RWPE1 (cell line): ENCODE results near the gene ERFL.

ENCODE experiments used
- CTCF ChIA-PET: fragments of 350-600 bp; sonication (Branson Sonifier 250); formaldehyde crosslinking; extraction: SDS; loops from one replicate; lab custom pipeline; 2021; lab: Yijun Ruan, JAX
- POLR2A ChIA-PET: fragments of 400-600 bp; formaldehyde crosslinking; extraction: SDS; loops from one replicate; lab custom pipeline; 2020; ENCODE audit warnings: antibody characterized with exemption; ENCODE audit not compliant: low non-redundant PET; lab: Yijun Ruan, JAX
- DNase-seq: peaks from one replicate; pipeline ENCODE4 v3.0.0; 2012; ENCODE audit warnings: low spot score
- H3K27ac ChIP-seq: fragments of 450-650 bp; 2 replicates; pipeline ENCODE4 v1.5.1; 2017
- TF ChIP-seq, protein P1 (sequence below): fragments of 450-650 bp; conservative IDR thresholded peaks from 2 replicates; pipeline ENCODE4 v1.5.1; 2017; ENCODE audit warnings: low read depth, mild to moderate bottlenecking

The ERFL gene

GRCh38 chr19:41967054-41967783 lies 39.0 kb upstream of the ERFL start:
- CTCF ChIA-PET: no interaction called here
- no peak overlapping the region for H3K27ac ChIP-seq
- TF ChIP-seq, protein P1, sequence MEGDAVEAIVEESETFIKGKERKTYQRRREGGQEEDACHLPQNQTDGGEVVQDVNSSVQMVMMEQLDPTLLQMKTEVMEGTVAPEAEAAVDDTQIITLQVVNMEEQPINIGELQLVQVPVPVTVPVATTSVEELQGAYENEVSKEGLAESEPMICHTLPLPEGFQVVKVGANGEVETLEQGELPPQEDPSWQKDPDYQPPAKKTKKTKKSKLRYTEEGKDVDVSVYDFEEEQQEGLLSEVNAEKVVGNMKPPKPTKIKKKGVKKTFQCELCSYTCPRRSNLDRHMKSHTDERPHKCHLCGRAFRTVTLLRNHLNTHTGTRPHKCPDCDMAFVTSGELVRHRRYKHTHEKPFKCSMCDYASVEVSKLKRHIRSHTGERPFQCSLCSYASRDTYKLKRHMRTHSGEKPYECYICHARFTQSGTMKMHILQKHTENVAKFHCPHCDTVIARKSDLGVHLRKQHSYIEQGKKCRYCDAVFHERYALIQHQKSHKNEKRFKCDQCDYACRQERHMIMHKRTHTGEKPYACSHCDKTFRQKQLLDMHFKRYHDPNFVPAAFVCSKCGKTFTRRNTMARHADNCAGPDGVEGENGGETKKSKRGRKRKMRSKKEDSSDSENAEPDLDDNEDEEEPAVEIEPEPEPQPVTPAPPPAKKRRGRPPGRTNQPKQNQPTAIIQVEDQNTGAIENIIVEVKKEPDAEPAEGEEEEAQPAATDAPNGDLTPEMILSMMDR: no peak
- no peak for DNase-seq
- POLR2A ChIA-PET: no interaction called here

GRCh38 chr19:41965106-41965505 lies 36.9 kb upstream of the ERFL start:
- TF ChIP-seq, protein P1: no peak
- DNase-seq: no peak
- CTCF ChIA-PET: interaction anchor here (0.6 kb wide), 1 partner anchor 19 kb away, joined by 3 read pairs; no protein-coding TSS in a partner anchor
- H3K27ac ChIP-seq: no peak overlapping the region
- POLR2A ChIA-PET: interaction anchor here (0.7 kb wide), 1 partner anchor 26 kb away, joined by 4 read pairs; no protein-coding TSS in a partner anchor

- TF ChIP-seq, protein P1: no peak
- ChIA-PET POLR2A (no interaction called here), CTCF (no interaction called here)
- DNase-seq: no peak
- no peak overlapping the region for H3K27ac ChIP-seq
Observed at GRCh38 chr19:41960973-41961372, 32.7 kb upstream of the ERFL start.

- ChIA-PET POLR2A (interaction anchor here (0.5 to 0.8 kb wide), 2 partner anchors 9 to 100 kb away, joined by 3 to 4 read pairs; partner anchors contain the start of gene RPS19), CTCF (interaction anchor here (0.6 to 3.1 kb wide), 4 partner anchors 69 to 182 kb away, joined by 3 to 21 read pairs (median 4); no protein-coding TSS in a partner anchor)
- TF ChIP-seq, protein P1: no peak
- peak within 1 kb of the TSS; percentile 83 for H3K27ac ChIP-seq
- DNase-seq: peak; percentile 82
Observed at GRCh38 chr19:41959056-41960053, 31.1 kb upstream of the ERFL start, which contains the start of gene RABAC1. Gene RABAC1, minus strand, starts transcription at chr19:41959321. Its CDS starts 29 bp downstream, at chr19:41959292.

DNA sequence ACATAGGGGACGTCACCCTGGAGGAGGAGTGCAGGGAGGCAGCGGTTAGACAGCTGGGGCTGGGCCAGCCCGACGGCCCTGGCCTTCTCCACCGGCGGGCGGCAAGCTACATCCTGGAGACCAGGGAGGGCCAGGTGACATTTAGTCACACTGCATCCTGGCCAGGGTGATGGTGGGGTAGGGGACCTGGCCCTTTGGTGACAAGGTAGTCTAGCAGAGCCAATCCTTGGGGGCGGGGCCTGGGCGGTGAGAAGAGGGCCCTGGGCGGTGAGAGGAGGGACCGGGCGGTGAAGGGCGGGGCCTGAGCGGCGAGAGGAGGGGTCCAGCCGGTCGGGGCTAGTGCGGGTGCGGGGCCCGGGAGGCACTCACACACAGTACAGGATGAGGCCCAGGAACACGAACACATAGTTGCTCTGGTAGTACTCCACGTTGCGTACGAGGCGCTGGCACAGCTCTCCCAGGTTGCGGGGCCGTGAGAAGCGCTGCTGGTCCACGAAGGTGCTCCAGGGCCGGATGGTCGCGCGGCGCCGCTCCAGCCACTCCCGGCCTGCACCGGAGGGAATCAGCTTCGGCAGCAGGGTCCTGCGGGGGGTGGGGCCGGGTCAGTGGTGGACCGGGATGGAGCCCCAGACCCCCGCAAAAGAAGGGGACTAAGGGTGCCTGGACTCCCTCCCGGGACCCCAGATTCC lies 30.3 kb upstream of the ERFL start:
- POLR2A ChIA-PET: interaction anchor here (0.5 to 0.8 kb wide), 2 partner anchors 8 to 99 kb away, joined by 3 to 4 read pairs; partner anchors contain the start of gene RPS19
- peak overlapping the region; percentile 83 for H3K27ac ChIP-seq
- CTCF ChIA-PET: interaction anchor here (0.9 to 3.1 kb wide), 8 partner anchors 19 to 205 kb away, joined by 3 to 21 read pairs (median 7); partner anchors contain the start of gene CD79A

More for the DNA sequence above, 30.3 kb upstream of the ERFL start:
- TF ChIP-seq, protein P1: no peak
- peak; percentile 74 for DNase-seq
